ENCODE data around the gene GALT. TPM values are rescaled to one million over a fixed set of nuclear protein-coding genes. Genes with fewer than 3 reads are reported as not detected.

Gene GALT
- total RNA-seq, 2 donors from 2014 or later = 30.9 to 35.0 TPM

DNA sequence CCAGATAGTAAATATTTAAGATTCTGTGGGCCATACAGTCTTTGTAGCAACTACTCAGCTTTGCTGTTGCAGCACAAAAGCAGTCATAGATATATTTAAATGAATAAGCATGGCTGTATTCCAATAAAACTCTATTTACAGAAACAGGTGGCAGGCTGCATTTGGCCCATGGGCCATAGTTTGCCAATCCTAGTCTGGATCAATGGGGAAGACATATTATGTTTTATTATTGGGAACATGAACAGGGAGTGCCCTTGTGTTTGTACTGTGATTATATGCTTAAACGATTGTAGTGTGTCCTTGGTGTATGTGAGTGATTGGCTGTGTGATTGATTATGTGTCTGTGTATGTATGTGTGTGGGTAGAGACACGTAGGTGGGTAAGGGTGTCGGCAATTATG, 28.0 kb downstream of the GALT start:
- Histone ChIP-seq H3K36me3 (no peaks in the 10 kb centered on the region), H3K4me1 (no peaks in the 10 kb centered on the region), H3K9me3 (no peaks in the 10 kb centered on the region), H3K4me3 (no peak overlapping the region), H3K27ac (no peak overlapping the region), H3K27me3 (no peaks in the 10 kb centered on the region)
- TF ChIP-seq, protein P1, sequence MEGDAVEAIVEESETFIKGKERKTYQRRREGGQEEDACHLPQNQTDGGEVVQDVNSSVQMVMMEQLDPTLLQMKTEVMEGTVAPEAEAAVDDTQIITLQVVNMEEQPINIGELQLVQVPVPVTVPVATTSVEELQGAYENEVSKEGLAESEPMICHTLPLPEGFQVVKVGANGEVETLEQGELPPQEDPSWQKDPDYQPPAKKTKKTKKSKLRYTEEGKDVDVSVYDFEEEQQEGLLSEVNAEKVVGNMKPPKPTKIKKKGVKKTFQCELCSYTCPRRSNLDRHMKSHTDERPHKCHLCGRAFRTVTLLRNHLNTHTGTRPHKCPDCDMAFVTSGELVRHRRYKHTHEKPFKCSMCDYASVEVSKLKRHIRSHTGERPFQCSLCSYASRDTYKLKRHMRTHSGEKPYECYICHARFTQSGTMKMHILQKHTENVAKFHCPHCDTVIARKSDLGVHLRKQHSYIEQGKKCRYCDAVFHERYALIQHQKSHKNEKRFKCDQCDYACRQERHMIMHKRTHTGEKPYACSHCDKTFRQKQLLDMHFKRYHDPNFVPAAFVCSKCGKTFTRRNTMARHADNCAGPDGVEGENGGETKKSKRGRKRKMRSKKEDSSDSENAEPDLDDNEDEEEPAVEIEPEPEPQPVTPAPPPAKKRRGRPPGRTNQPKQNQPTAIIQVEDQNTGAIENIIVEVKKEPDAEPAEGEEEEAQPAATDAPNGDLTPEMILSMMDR (IDR thresholded peaks at IDR 0.05) = no peak
- DNase-seq (ENCODE audit: low spot score) = no peak

DNA sequence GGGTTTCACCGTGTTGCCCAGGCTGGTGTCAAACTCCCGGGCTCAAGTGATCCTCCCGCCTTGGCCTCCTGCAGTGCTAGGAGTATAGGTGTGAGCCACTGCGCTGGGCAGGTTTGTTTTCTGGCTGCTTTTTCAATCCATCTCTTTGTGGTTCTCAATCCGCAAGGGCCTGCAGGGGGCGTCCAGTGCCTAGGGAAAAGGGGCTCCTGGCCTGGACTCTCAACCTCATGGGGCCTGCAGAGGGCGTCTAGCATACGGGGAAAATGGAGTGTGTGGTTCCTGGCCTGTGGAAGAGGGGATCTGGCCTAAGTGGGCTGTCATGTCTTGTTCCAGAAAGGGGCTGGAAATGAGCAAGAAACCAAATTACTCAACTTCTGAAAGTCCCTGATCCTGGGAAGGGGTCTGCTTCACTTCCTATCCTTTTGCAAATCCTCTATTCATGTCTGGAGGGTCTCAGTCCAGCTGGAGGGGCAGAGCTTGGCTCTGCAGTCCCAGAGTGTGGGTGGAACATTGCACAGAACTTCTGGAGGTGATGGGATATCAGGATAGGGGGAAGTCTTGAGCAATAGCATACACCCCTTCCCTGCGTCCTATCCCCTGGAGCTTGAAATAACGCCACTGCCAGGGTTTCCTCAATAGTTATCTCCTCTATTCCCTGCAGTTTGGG, 28.7 kb downstream of the GALT start:
- H3K27ac ChIP-seq = no peak overlapping the region
- TF ChIP-seq, protein P1 (IDR thresholded peaks at IDR 0.05) = peak in 1 of 2 donors; percentile 61
- no peak for DNase-seq (ENCODE audit: low spot score)

DNA sequence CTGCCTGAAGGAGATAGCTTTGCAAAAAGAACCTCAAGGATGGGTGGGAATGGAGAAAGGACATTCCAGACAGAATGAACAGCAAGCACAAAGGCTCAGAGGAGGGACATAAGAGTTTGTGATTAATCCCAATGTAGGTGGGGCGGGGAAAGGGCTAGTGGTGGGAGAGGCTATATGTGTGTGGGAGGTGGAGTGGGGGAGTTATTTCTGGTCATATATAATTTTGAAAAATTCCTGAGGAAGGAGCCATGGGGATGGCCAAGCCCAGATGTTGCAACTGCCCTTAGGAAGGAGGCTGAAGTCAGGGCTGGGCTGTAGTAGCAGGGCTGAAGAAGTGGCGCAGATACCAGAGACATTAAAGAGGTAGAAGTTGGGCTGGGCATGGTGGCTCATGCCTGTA, 29.4 kb downstream of the GALT start:
- H3K4me1 ChIP-seq = no peaks in the 10 kb centered on the region
- no peak for DNase-seq (ENCODE audit: low spot score)
- no peaks in the 10 kb centered on the region for H3K36me3 ChIP-seq
- H3K4me3 ChIP-seq = no peak overlapping the region
- TF ChIP-seq, protein P1 (IDR thresholded peaks at IDR 0.05) = no peak
- no peak overlapping the region for H3K27ac ChIP-seq
- no peaks in the 10 kb centered on the region for H3K27me3 ChIP-seq
- no peaks in the 10 kb centered on the region for H3K9me3 ChIP-seq

More for the DNA sequence above, 28.7 kb downstream of the GALT start:
- Histone ChIP-seq H3K27me3 (no peaks in the 10 kb centered on the region), H3K4me1 (no peaks in the 10 kb centered on the region), H3K9me3 (no peaks in the 10 kb centered on the region), H3K4me3 (no peak overlapping the region), H3K36me3 (no peaks in the 10 kb centered on the region)

DNA sequence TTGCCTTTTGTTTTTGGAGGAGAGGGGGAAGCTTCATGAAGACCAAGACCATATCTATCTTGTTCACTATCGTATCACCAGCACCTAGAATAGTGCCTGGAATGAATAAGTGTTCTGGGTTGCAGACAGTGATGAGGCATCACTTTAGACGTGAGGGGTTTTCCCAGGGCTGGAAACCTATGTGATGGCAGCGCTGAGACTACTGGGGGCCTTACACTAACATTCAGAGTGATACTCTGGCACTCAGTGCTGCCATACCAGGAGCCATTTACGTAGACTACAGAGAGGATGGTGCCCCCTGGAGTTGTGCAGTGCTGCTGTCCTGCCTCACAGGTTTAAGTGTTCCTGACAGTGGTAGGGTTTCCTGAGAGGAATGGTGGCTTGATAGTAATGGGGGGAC, 37.7 kb downstream of the GALT start:
- TF ChIP-seq, protein P1 (IDR thresholded peaks at IDR 0.05) = no peak
- no peaks in the 10 kb centered on the region for H3K27me3 ChIP-seq
- H3K4me1 ChIP-seq = no peaks in the 10 kb centered on the region
- H3K4me3 ChIP-seq = no peak overlapping the region
- DNase-seq (ENCODE audit: low spot score) = no peak
- no peak overlapping the region for H3K27ac ChIP-seq
- no peaks in the 10 kb centered on the region for H3K9me3 ChIP-seq
- H3K36me3 ChIP-seq = no peaks in the 10 kb centered on the region

DNA sequence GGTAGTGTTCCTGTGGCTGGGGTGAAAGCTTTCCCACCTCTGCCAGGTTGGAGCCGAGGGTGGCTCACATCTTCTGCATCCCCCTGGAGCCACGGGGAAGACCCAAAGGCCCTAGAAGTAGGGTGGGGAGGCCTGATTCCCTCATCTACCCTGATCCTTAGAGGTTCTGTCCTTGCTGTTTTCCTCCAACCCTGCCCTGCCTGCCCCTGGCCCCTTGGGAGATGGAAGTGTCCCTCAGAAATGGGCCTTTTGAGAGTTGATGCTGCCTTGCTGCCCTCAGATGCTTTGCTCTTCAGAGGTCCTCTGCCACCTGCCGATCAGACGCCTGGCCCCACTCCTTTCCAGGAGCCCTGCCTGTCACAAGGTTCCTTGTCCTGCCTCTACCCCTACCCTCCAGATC, 38.3 kb downstream of the GALT start:
- H3K4me1 ChIP-seq = no peaks in the 10 kb centered on the region
- H3K27ac ChIP-seq = no peak overlapping the region
- H3K27me3 ChIP-seq = no peaks in the 10 kb centered on the region
- no peak overlapping the region for H3K4me3 ChIP-seq
- H3K36me3 ChIP-seq = no peaks in the 10 kb centered on the region
- DNase-seq (ENCODE audit: low spot score) = no peak
- H3K9me3 ChIP-seq = no peaks in the 10 kb centered on the region
- TF ChIP-seq, protein P1 (IDR thresholded peaks at IDR 0.05) = no peak

DNA sequence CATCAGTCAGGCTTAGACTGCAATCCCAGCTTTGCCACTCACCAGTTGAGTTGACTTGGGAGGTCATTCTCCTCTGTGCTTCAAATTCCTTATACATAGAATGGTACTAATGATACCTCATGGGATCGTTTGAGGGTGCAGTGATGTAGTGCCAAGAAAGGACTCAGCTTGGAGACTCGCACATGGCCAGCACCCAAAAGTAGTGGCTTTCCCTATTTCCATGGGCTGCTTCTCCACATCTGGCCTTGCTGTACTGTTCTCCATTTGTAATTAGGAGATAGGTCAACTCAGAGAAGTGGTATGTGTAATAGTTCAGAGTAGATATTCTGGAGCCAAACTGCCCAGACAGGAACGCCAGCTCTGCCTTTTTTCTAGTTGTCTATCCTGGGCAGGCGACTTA, 39.1 kb downstream of the GALT start:
- TF ChIP-seq, protein P1 (IDR thresholded peaks at IDR 0.05) = no peak
- H3K27ac ChIP-seq = no peak overlapping the region
- no peaks in the 10 kb centered on the region for H3K36me3 ChIP-seq
- H3K4me3 ChIP-seq = no peak overlapping the region
- H3K9me3 ChIP-seq = no peaks in the 10 kb centered on the region
- no peak for DNase-seq (ENCODE audit: low spot score)
- no peaks in the 10 kb centered on the region for H3K27me3 ChIP-seq
- no peaks in the 10 kb centered on the region for H3K4me1 ChIP-seq

All from right atrium auricular region (tissue), 2 donors.